Testis (tissue), 5 donors: ENCODE measurements around the gene VRK1. TPM values are rescaled to one million over a fixed set of nuclear protein-coding genes. Genes with fewer than 3 reads are reported as not detected.

Source experiments
- DNase-seq: peaks from one replicate; pipeline ENCODE4 v3.0.0-alpha.2; 2019
- H3K27ac ChIP-seq, 2 donors: fragments of 200-600 bp; sonication (generic); one replicate each; pipeline ENCODE4 v1.5.1; 2019
- H3K27me3 ChIP-seq: fragments of 200-600 bp; sonication (generic); one replicate; pipeline ENCODE4 v1.5.1; 2019
- H3K36me3 ChIP-seq: fragments of 200-600 bp; sonication (generic); one replicate; pipeline ENCODE4 v1.5.1; 2017; ENCODE audit warnings: low read depth; ENCODE audit errors: missing control alignments
- H3K4me1 ChIP-seq: fragments of 200-600 bp; sonication (generic); one replicate; pipeline ENCODE4 v1.5.1; 2019
- H3K4me3 ChIP-seq, 2 donors: fragments of 200-600 bp; sonication (generic); one replicate each; pipeline ENCODE4 v1.5.1; 2017 to 2019
- H3K9me3 ChIP-seq: fragments of 200-600 bp; sonication (generic); one replicate; pipeline ENCODE4 v1.5.1; 2017
- POLR2A ChIP-seq: fragments of 450-650 bp; IDR thresholded peaks from one replicate; pipeline ENCODE4 v1.6.1; 2017; ENCODE audit warnings: antibody characterized with exemption, mild to moderate bottlenecking, moderate library complexity
- WGBS, 2 donors: methylation state at CpG; one replicate each; pipeline ENCODE4 v1.1.5; 2018; 5-methylcytosine and 5-hydroxymethylcytosine counted together
- intact Hi-C: fragments of 100-400 bp; cut with DNase I; formaldehyde crosslinking; loops from one replicate; pipeline ENCODE4 v1.15.1; 2023; ENCODE audit warnings: low total_unique reads
- long read RNA-seq, 2 donors: transcript quantifications; one replicate each; lab custom pipeline, GENCODE V29; 2026
- polyA plus RNA-seq: library from polyadenylated mRNA; stranded (reverse); fragments of 350-450 nt; fragmentation: Illumina TruSeq; extraction: RNeasy Lipid Tissue Mini Kit (QIAGEN cat#74804); gene quantifications from one replicate; pipeline ENCODE4 v1.2.3, GENCODE V29; 2014; ENCODE audit warnings: low read depth, low replicate concordance; ENCODE audit not compliant: insufficient read depth
- total RNA-seq, 2 donors: library from RNA; depleted of rRNA; stranded (reverse); fragments of >200 nt; gene quantifications; one replicate each; pipeline ENCODE4 v1.2.3, GENCODE V29; 2016
- TF ChIP-seq, protein P1 (sequence below), 3 experiments: fragments of 450-650 bp in 2 of 3; fragments of 200-600 bp in 1 of 3; sonication (generic) in 1 of 3; IDR thresholded peaks; one replicate each; pipeline ENCODE4 v1.5.1; 2016 to 2019; ENCODE audit warnings: antibody characterized with exemption in 3 of 3, mild to moderate bottlenecking in 2 of 3, moderate library complexity in 1 of 3

Gene VRK1, protein sequence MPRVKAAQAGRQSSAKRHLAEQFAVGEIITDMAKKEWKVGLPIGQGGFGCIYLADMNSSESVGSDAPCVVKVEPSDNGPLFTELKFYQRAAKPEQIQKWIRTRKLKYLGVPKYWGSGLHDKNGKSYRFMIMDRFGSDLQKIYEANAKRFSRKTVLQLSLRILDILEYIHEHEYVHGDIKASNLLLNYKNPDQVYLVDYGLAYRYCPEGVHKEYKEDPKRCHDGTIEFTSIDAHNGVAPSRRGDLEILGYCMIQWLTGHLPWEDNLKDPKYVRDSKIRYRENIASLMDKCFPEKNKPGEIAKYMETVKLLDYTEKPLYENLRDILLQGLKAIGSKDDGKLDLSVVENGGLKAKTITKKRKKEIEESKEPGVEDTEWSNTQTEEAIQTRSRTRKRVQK
- total RNA-seq (10 to 100 TPM; 49.2 to 52.0 TPM), polyA plus RNA-seq (44.7 TPM)
- long read RNA-seq, donor 1, transcript VRK1-201 (13 exons, 1,745 nt): major isoform, 5 of 12 reads
- long read RNA-seq, donor 1, partial matches to known transcripts: 6 of 12 reads
- long read RNA-seq, donor 1, other reads (novel, unspliced or antisense): 0 of 12 reads
- long read RNA-seq, donor 2, partial matches to known transcripts: 0 of 4 reads
- long read RNA-seq, donor 2, other reads (novel, unspliced or antisense): 0 of 4 reads

DNA sequence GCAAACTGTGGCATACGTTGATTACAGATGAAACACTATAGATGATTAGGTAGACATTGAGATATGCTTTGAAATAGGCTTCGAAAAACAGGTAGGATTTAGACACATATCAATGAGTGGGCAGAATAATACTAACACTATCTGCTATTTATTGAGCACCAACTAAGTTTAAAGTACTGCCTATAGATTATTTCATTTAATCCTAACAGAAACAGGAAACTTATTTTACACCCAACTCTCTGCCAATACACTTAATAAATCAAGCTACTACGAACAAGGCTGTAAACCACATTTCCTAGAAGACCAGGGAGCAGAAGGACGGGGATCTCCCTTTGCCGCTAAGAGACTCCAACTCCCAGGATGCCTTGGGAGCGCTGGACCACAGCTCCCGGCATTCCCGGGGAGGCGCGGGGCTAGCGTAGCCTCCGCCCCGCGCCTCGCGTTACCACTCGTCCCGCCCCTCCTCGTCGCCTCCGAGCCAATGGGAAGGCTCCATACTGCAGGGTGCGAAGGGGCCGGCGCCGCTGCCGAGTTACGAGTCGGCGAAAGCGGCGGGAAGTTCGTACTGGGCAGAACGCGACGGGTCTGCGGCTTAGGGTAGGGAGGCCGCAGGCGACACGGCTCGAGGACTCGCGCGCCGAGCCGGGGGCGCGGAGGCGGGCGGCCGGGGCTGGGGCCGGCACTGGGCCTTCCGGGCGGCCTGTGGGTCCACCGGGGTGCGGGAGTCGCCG is at the start of gene VRK1:
VRK1 (plus strand) TSS at position 532 of the 731 bp plus-strand sequence. CDS start 36,090 bp downstream, outside the sequence.
- H3K27ac ChIP-seq: peak within 1 kb of the TSS; percentile 40 to 79
- intact Hi-C loops: no loop called here
- 3 to 14% methylated on average over 5 to 55 of the region's 57 CpGs for WGBS, 2 donors

DNA sequence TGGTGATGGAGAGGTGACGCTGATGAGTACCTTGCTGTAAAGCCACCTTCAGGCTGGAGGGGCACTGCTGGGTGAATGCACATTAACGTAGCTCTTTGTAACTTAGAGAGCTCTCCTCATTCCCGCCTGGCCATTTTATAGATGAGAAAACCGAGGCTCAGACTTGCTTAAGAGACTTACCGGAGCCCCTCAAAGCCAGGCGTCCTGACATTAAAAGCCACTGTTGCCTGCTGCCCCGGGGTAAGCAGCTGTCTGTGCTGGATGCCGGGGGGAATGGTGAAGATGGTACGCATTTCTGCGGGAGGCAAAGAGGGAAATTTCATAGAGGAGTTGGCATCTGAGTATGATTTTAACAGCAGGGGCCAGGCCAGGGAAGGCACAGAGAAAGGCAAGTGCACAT is 49.6 kb upstream of the VRK1 start:
- Histone ChIP-seq H3K27ac (no peak overlapping the region), H3K9me3 (no peaks in the 10 kb centered on the region), H3K4me1 (peaks cover 3% of the 10 kb centered on the region), H3K4me3 (no peak overlapping the region), H3K27me3 (no peaks in the 10 kb centered on the region), H3K36me3 (no peaks in the 10 kb centered on the region)
- intact Hi-C loops: loop anchor here (10.0 kb wide), 1 partner anchor 183 kb away; no protein-coding TSS in a partner anchor
- DNase-seq: no peak
- TF ChIP-seq, protein P1, sequence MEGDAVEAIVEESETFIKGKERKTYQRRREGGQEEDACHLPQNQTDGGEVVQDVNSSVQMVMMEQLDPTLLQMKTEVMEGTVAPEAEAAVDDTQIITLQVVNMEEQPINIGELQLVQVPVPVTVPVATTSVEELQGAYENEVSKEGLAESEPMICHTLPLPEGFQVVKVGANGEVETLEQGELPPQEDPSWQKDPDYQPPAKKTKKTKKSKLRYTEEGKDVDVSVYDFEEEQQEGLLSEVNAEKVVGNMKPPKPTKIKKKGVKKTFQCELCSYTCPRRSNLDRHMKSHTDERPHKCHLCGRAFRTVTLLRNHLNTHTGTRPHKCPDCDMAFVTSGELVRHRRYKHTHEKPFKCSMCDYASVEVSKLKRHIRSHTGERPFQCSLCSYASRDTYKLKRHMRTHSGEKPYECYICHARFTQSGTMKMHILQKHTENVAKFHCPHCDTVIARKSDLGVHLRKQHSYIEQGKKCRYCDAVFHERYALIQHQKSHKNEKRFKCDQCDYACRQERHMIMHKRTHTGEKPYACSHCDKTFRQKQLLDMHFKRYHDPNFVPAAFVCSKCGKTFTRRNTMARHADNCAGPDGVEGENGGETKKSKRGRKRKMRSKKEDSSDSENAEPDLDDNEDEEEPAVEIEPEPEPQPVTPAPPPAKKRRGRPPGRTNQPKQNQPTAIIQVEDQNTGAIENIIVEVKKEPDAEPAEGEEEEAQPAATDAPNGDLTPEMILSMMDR (IDR thresholded peaks at IDR 0.05): no peak
- TF ChIP-seq POLR2A: no peak
- 74 to 82% methylated on average over 10 of the region's 10 CpGs for WGBS, 2 donors

More for the DNA sequence above, at the start of gene VRK1:
- Histone ChIP-seq H3K4me3 (peak within 1 kb of the TSS; percentile 75 to 84), H3K27me3 (no peaks in the 10 kb centered on the region), H3K4me1 (peaks cover 1% of the 10 kb centered on the region), H3K36me3 (no peaks in the 10 kb centered on the region), H3K9me3 (no peaks in the 10 kb centered on the region)
- DNase-seq: peak; percentile 98
- no peak for TF ChIP-seq POLR2A
- TF ChIP-seq, protein P1 (IDR thresholded peaks at IDR 0.05): no peak

DNA sequence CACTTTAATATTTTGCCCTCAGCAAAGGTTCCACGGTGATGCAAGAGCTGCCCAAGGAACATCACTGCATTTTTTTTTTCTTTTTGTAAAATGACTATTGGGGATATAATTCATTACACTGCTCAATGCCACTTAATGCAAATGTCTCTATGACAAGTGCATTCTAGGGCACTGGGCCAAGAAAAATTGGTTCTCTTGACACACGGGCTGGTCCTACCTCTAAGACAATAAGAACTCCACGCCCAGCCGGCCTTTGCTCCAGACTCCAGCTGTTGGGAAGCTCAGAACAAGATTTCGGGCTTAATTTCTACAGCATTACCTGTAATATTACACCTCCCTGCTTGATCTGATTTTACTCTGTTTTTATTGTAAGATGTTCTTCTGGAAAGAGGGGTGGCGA is 48.8 kb upstream of the VRK1 start:
- no peaks in the 10 kb centered on the region for H3K36me3 ChIP-seq
- DNase-seq: peak; percentile 24
- H3K27ac ChIP-seq: no peak overlapping the region
- TF ChIP-seq POLR2A: no peak
- TF ChIP-seq, protein P1 (IDR thresholded peaks at IDR 0.05): no peak
- WGBS, 2 donors: 60 to 77% methylated on average over 6 of the region's 6 CpGs
- intact Hi-C loops: loop anchor here (10.0 kb wide), 1 partner anchor 184 kb away; no protein-coding TSS in a partner anchor
- H3K9me3 ChIP-seq: no peaks in the 10 kb centered on the region
- no peak overlapping the region for H3K4me3 ChIP-seq
- H3K27me3 ChIP-seq: no peaks in the 10 kb centered on the region
- H3K4me1 ChIP-seq: peaks cover 3% of the 10 kb centered on the region

DNA sequence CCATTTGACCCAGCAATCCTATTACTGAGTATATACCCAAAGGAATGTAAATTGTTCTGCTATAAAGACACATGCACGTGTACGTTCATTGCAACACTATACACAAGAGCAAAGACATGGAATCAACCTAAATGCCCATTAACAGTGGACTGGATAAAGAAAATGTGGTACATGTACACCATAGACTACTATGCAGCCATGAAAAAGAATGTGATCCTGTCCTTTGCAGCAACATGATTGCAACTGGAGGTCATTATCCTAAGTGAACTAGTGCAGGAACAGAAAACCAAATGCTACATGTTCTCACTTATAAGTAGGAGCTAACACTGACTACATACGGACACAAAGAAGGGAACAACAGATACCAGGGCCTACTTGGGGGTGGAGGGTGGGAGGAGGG is 45.7 kb upstream of the VRK1 start:
- Histone ChIP-seq H3K4me1 (peaks cover 3% of the 10 kb centered on the region), H3K36me3 (no peaks in the 10 kb centered on the region), H3K27ac (no peak overlapping the region), H3K9me3 (no peaks in the 10 kb centered on the region), H3K4me3 (no peak overlapping the region), H3K27me3 (no peaks in the 10 kb centered on the region)
- 57 to 67% methylated on average over 3 of the region's 3 CpGs for WGBS, 2 donors
- intact Hi-C loops: no loop called here
- TF ChIP-seq, protein P1 (IDR thresholded peaks at IDR 0.05): no peak
- no peak for TF ChIP-seq POLR2A
- DNase-seq: no peak
